ENCODE data around the gene CNTNAP4.

Gene CNTNAP4

GRCh38 chr16:76583945-76584344 lies 306.7 kb downstream of the CNTNAP4 start:
- no peak for DNase-seq (ENCODE audit: low spot score)

GRCh38 chr16:76598498-76598897 lies 321.3 kb downstream of the CNTNAP4 start:
- DNase-seq (ENCODE audit: low spot score): no peak

- no peak for DNase-seq (ENCODE audit: low spot score)
These were observed 330.1 kb downstream of the CNTNAP4 start for GRCh38 chr16:76607317-76607716.
